ENCODE results near the gene SH3TC1. TPM values are rescaled to one million over a fixed set of nuclear protein-coding genes. Genes with fewer than 3 reads are reported as not detected.
A peak's percentile ranks its signal among the peaks of the same experiment; 100 is the strongest.

Gene SH3TC1
- total RNA-seq, 1 experiment from 2014 or later = 28.9 TPM

DNA sequence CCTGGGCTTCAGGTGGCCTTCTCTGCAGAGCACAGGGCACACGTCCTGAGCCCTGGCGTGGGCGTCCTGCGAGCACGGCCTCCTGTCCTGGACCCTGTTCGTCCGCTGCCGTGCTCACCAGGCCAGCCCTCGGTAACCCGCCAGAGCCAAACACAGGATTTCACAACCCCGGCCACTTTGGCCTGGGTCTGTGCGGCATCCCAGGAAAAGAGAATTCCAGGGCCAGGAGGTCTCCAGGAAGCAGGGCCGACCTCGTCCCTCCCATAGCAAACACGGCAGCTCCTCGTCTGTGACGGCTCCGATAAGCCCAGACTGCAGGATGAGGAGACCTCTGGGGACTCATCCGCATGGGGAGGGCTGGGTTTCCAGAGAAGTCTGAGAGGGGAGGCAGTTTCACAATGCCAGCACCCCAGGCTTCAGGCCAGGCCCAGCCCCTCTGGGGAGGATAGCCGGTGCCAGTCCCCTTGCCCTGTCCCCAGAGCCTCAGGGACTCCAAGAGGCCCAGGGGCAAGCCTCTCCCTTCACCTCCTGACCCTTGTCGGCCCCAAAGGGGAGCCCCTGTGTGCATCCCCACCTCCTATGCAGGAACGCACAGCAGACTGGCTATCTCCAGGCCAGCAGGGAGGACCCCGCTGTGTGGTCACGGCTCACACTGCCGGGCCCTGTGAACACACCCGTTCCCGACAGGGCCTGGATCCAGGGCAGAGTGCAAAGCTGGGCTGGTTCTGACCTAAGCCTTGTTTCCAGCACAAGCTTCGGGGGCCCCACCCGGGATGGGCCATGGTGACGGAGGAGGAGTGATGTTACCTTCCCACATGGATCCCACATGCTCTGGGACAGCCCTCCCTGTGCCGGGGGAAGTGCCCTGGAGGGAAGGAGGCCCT, 48.2 kb downstream of the SH3TC1 start:
- Histone ChIP-seq H3K36me3 (no peaks in the 10 kb centered on the region), H3K4me1 (peaks cover 14% of the 10 kb centered on the region), H3K4me3 (no peak overlapping the region), H3K27ac (no peak overlapping the region), H3K27me3 (no peaks in the 10 kb centered on the region), H3K9me3 (replicated peaks) (no peaks in the 10 kb centered on the region)
- DNase-seq = no peak

- H3K4me3 ChIP-seq = no peak overlapping the region
- DNase-seq = no peak
Measured at GRCh38 chr4:8248091-8248490, 49.0 kb downstream of the SH3TC1 start.

GRCh38 chr4:8250227-8250626, 51.1 kb downstream of the SH3TC1 start:
- H3K27me3 ChIP-seq = no peaks in the 10 kb centered on the region
- H3K27ac ChIP-seq = no peak overlapping the region
- DNase-seq = no peak
- H3K9me3 ChIP-seq (replicated peaks) = no peaks in the 10 kb centered on the region
- H3K36me3 ChIP-seq = no peaks in the 10 kb centered on the region
- H3K4me3 ChIP-seq = no peak overlapping the region
- H3K4me1 ChIP-seq = peaks cover 18% of the 10 kb centered on the region; the same call in 1 of the 2 replicates

More at GRCh38 chr4:8248091-8248490, 49.0 kb downstream of the SH3TC1 start:
- H3K27ac ChIP-seq = no peak overlapping the region
- H3K9me3 ChIP-seq (replicated peaks) = no peaks in the 10 kb centered on the region
- H3K4me1 ChIP-seq = peaks cover 15% of the 10 kb centered on the region; the same call in 1 of the 2 replicates
- no peaks in the 10 kb centered on the region for H3K36me3 ChIP-seq
- no peaks in the 10 kb centered on the region for H3K27me3 ChIP-seq

DNA sequence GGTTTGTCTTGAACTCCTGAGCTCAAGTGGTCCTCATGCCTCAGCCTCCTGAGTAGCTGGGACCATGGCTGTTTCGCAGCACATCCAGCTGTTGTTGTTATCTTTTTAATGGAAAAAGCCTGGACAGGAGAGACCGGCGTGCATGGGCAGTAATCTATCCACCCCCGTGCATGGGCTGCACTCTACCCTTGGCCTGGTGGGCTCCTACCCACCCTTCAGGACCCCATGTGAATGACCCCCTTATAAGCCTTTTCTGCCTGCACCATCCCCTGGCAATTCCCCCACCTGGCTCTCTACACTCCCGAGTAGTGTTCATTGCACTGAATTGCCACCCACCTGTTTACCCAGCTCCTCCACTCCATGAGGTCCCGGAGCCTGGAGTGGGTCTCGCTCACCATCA, 51.5 kb downstream of the SH3TC1 start:
- no peak overlapping the region for H3K27ac ChIP-seq
- H3K27me3 ChIP-seq = no peaks in the 10 kb centered on the region
- DNase-seq = no peak
- H3K4me1 ChIP-seq = peaks cover 18% of the 10 kb centered on the region; the same call in 1 of the 2 replicates
- H3K4me3 ChIP-seq = no peak overlapping the region
- no peaks in the 10 kb centered on the region for H3K9me3 ChIP-seq (replicated peaks)
- no peaks in the 10 kb centered on the region for H3K36me3 ChIP-seq

- Histone ChIP-seq H3K27me3 (no peaks in the 10 kb centered on the region), H3K27ac (no peak overlapping the region), H3K4me3 (no peak overlapping the region), H3K4me1 (peaks cover 22% of the 10 kb centered on the region; the same call in 1 of the 2 replicates), H3K36me3 (no peaks in the 10 kb centered on the region), H3K9me3 (replicated peaks) (no peaks in the 10 kb centered on the region)
- peak; percentile 37 to 42 for DNase-seq
Measured at GRCh38 chr4:8251110-8251883, 52.2 kb downstream of the SH3TC1 start.

- peaks cover 24% of the 10 kb centered on the region; the same call in 1 of the 2 replicates for H3K4me1 ChIP-seq
- no peaks in the 10 kb centered on the region for H3K36me3 ChIP-seq
- no peak overlapping the region for H3K27ac ChIP-seq
- DNase-seq = peak in 1 of 2 experiments; percentile 48
- H3K4me3 ChIP-seq = no peak overlapping the region
- no peaks in the 10 kb centered on the region for H3K27me3 ChIP-seq
- no peaks in the 10 kb centered on the region for H3K9me3 ChIP-seq (replicated peaks)
Measured at GRCh38 chr4:8252301-8253173, 53.4 kb downstream of the SH3TC1 start.

DNA sequence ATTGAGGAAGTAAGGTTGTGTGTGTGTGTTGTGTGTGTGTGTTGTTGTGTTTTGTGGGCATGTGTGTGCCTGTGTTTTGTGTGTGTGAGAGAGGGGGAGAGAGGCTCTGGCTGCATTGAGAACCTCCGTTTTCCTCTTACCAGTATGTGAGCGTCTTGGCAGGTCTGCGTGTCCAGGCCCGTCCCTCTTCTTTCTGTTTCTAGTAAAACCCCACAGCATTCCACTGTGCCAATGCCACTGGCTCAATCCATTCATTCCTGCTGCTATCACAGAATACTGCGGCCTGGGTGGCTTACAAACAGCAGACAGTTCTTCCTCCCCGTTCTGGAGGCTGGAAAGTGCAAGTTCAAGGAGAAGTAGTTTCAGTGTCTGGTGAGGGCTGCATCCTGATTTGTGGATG, 55.0 kb downstream of the SH3TC1 start:
- H3K4me3 ChIP-seq = no peak overlapping the region

DNA sequence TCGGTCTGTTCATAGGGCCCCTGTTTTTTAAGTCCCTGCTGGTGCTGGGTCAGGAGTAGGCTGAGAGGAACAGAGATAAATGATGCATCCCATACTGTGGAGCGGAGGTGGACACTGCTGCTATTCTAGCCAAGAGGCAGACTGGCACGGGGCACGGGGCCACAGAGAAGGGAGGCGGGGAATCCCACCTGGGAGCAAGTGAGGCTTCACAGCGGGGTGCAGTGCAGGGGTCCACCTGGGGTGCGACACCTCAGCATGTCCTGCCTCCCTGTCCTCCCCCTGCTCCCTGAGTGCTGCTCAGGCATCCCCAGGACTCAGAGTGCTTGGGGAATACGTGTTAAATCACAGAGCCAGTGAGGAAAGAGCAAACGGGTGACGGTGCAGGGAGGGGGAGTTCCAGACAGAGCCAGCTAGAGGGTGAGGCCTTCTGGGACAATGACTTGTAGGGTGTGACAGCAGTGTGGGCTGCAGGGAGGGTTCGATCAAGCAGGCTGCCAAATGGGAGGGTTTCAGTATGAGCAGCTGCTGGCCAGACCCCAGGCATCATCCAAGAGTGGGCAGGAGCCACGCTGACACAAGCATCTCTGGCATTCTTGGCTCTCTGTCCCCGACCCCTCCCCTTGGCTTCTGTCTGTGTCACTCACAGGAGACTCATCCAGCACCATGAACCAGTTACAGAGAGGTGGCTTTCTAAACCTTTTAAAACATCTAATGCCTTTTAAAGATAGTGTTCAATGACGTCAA, 56.8 kb downstream of the SH3TC1 start:
- peak; percentile 92 to 93 for DNase-seq
- Histone ChIP-seq H3K27ac (peak overlapping the region; percentile 64), H3K27me3 (no peaks in the 10 kb centered on the region), H3K4me3 (no peak overlapping the region), H3K36me3 (no peaks in the 10 kb centered on the region), H3K4me1 (peaks cover 35% of the 10 kb centered on the region), H3K9me3 (replicated peaks) (no peaks in the 10 kb centered on the region)

More for the DNA sequence above, 55.0 kb downstream of the SH3TC1 start:
- Histone ChIP-seq H3K27ac (no peak overlapping the region), H3K4me1 (peaks cover 24% of the 10 kb centered on the region; the same call in 1 of the 2 replicates), H3K27me3 (no peaks in the 10 kb centered on the region), H3K36me3 (no peaks in the 10 kb centered on the region), H3K9me3 (replicated peaks) (no peaks in the 10 kb centered on the region)
- no peak for DNase-seq

GRCh38 chr4:8257854-8258253, 58.8 kb downstream of the SH3TC1 start:
- DNase-seq = no peak
- Histone ChIP-seq H3K4me3 (no peak overlapping the region), H3K27ac (no peak overlapping the region), H3K36me3 (no peaks in the 10 kb centered on the region), H3K9me3 (replicated peaks) (no peaks in the 10 kb centered on the region), H3K27me3 (no peaks in the 10 kb centered on the region), H3K4me1 (peaks cover 36% of the 10 kb centered on the region)

GRCh38 chr4:8258552-8259212, 59.6 kb downstream of the SH3TC1 start:
- DNase-seq = no peak
- Histone ChIP-seq H3K4me1 (peaks cover 29% of the 10 kb centered on the region), H3K9me3 (replicated peaks) (no peaks in the 10 kb centered on the region), H3K36me3 (no peaks in the 10 kb centered on the region), H3K27me3 (no peaks in the 10 kb centered on the region), H3K27ac (no peak overlapping the region), H3K4me3 (no peak overlapping the region)

- no peak overlapping the region for H3K4me3 ChIP-seq
- H3K27me3 ChIP-seq = no peaks in the 10 kb centered on the region
- peaks cover 29% of the 10 kb centered on the region for H3K4me1 ChIP-seq
- no peaks in the 10 kb centered on the region for H3K9me3 ChIP-seq (replicated peaks)
- no peak overlapping the region for H3K27ac ChIP-seq
- DNase-seq = no peak
- H3K36me3 ChIP-seq = no peaks in the 10 kb centered on the region
Measured at GRCh38 chr4:8259743-8260430, 60.8 kb downstream of the SH3TC1 start.

DNA sequence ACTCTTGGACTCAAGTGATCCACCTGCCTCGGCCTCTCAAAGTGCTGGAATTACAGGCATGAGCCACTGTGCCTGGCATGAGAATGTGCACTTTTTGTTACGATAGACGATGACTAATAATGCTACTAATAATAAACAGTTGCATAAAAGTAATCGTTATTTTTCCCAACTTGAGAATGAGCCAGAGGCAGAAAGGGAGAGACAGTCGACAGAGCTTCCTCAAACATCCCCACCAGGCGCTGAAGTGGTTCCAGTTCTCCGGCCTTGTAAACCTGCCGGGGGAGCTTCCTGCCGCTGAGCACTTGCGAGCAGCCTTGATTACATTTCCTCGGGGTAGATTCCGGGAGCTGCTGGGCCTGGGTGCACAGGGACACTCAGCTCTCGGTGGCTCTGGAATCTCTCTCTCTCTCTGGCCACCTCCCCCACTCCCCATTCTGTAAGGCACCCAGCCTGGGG, 61.6 kb downstream of the SH3TC1 start:
- DNase-seq = peak; percentile 39 to 49
- Histone ChIP-seq H3K4me3 (no peak overlapping the region), H3K27me3 (no peaks in the 10 kb centered on the region), H3K27ac (no peak overlapping the region), H3K9me3 (replicated peaks) (no peaks in the 10 kb centered on the region), H3K4me1 (peaks cover 29% of the 10 kb centered on the region), H3K36me3 (no peaks in the 10 kb centered on the region)
